Spleen (tissue), 11 donors: ENCODE measurements around the gene KRT12. TPM values are rescaled to one million over a fixed set of nuclear protein-coding genes. Genes with fewer than 3 reads are reported as not detected.

Experiments used
- DNase-seq: peaks from one replicate; pipeline ENCODE4 v3.0.0-alpha.2; 2020
- H3K27ac ChIP-seq, 8 donors: fragments of 200-600 bp; sonication (generic) in 7 of 8; 1 replicate in 4 of 8; 2 replicates in 4 of 8; pipeline versions ENCODE4 v1.5.0 to v1.8.0; 2016 to 2021; ENCODE audit warnings: inconsistent platforms in 4 of 8, mild to moderate bottlenecking in 4 of 8, moderate library complexity in 1 of 8
- H3K27me3 ChIP-seq, 7 donors: fragments of 200-600 bp; sonication (generic) in 6 of 7; replicated peaks in 1 of 7; 1 replicate in 4 of 7; 2 replicates in 3 of 7; pipeline versions ENCODE4 v1.5.0 to v1.8.0; 2016 to 2021; ENCODE audit warnings: inconsistent platforms in 3 of 7, mild to moderate bottlenecking in 1 of 7
- H3K36me3 ChIP-seq, 6 donors: fragments of 200-600 bp; sonication (generic) in 5 of 6; 1 replicate in 4 of 6; 2 replicates in 2 of 6; pipeline versions ENCODE4 v1.5.0 to v1.8.0; 2016 to 2021; ENCODE audit warnings: inconsistent platforms in 2 of 6
- H3K4me1 ChIP-seq, 6 donors: fragments of 200-600 bp; sonication (generic) in 5 of 6; 1 replicate in 3 of 6; 2 replicates in 3 of 6; pipeline versions ENCODE4 v1.5.0 to v1.8.0; 2016 to 2021; ENCODE audit warnings: inconsistent platforms in 3 of 6
- H3K4me3 ChIP-seq, 8 donors: fragments of 200-600 bp; sonication (generic) in 7 of 8; 1 replicate in 4 of 8; 2 replicates in 4 of 8; pipeline versions ENCODE4 v1.5.0 to v1.8.0; 2016 to 2021; ENCODE audit warnings: inconsistent platforms in 4 of 8, mild to moderate bottlenecking in 4 of 8, moderate library complexity in 2 of 8
- H3K9me3 ChIP-seq, 8 donors: fragments of 200-600 bp; sonication (generic) in 7 of 8; 1 replicate in 4 of 8; 2 replicates in 4 of 8; pipeline versions ENCODE4 v1.5.0 to v1.8.0; 2016 to 2021; ENCODE audit warnings: inconsistent platforms in 4 of 8
- CTCF ChIP-seq, 11 experiments: fragments of 200-600 bp in 7 of 11; fragments of 450-650 bp in 4 of 11; sonication (generic) in 4 of 11; IDR thresholded peaks in 8 of 11; conservative IDR thresholded peaks in 3 of 11; 1 replicate in 7 of 11; 2 replicates in 4 of 11; pipeline versions ENCODE4 v1.4.0 to v1.8.0; 2016 to 2021; ENCODE audit warnings: antibody characterized with exemption in 11 of 11, inconsistent platforms in 4 of 11, mild to moderate bottlenecking in 1 of 11
- POLR2A ChIP-seq, 3 donors: fragments of 450-650 bp; IDR thresholded peaks; one replicate each; pipeline ENCODE4 v1.5.1; 2017; ENCODE audit warnings: antibody characterized with exemption in 3 of 3, mild to moderate bottlenecking in 1 of 3
- POLR2AphosphoS5 ChIP-seq, 3 donors: sonication (generic); formaldehyde crosslinking; IDR thresholded peaks; one replicate each; pipeline ENCODE4 v1.5.1; 2017; ENCODE audit warnings: antibody characterized with exemption in 3 of 3
- WGBS, 5 donors: extraction: QIAGEN DNeasy Blood & Tissue Kit in 3 of 5; methylation state at CpG; one replicate each; pipeline versions ENCODE4 v1.1.5 to v1.1.7; 2013 to 2018; 5-methylcytosine and 5-hydroxymethylcytosine counted together
- intact Hi-C: fragments of 100-400 bp; cut with DNase I; formaldehyde crosslinking; loops from one replicate; pipeline ENCODE4 v1.15.0; 2023; ENCODE audit warnings: low total_unique reads
- polyA plus RNA-seq, 3 donors: library from polyadenylated mRNA; stranded (reverse); fragments of 200-250 nt; gene quantifications; one replicate each; pipeline ENCODE4 v1.2.1, GENCODE V29; 2013
- total RNA-seq, 7 donors: library from RNA; depleted of rRNA in 3 of 7; stranded (reverse); fragments of >200 nt in 3 of 7; fragmentation: NEBNext Ultra II Directional in 4 of 7; extraction: Animal tissue kit (Norgen Biotek cat#: 25700) in 4 of 7; gene quantifications; one replicate each; pipeline versions ENCODE4 v1.1.0 to v1.2.1, GENCODE V29; 2016 to 2021
- donor health status: healthy with polysubstance abuse.
- donor health status: DM: no; HTN: no; CAD: no; lungs with moderate emphysema.
- donor health status: DM: no; HTN: no; CAD: no.
- donor health status: Bipolar disorder and iron deficiency.
- donor health status: healthy.
- donor health status: DM: no; HTN: no; CAD: no.
- donor health status: DM: yes; HTN: yes; CAD: no.

KRT12 gene
- total and polyA plus RNA-seq, 10 donors, result not detected

GRCh38 chr17:40819528-40820125 lies 47.4 kb downstream of the KRT12 start:
- H3K36me3 ChIP-seq, result peaks cover 0 to 27% (median 12%) of the 10 kb centered on the region in 6 donors
- H3K4me1 ChIP-seq, result peaks cover 6 to 32% (median 18%) of the 10 kb centered on the region in 6 donors
- peak in 1 of 3 donors; percentile 28 for TF ChIP-seq POLR2AphosphoS5 (IDR thresholded peaks at IDR 0.05)
- no peak for TF ChIP-seq POLR2A (IDR thresholded peaks at IDR 0.05)
- no peak for TF ChIP-seq CTCF (IDR thresholded peaks at IDR 0.05 in 8 of 11, conservative IDR thresholded peaks at IDR 0.05 in 3 of 11)
- H3K27me3 ChIP-seq, result no peaks in the 10 kb centered on the region
- intact Hi-C loops, result no loop called here
- WGBS, 5 donors, result 47 to 66% (median 55%) methylated on average over 9 of the region's 9 CpGs
- H3K9me3 ChIP-seq, result peaks cover 0 to 13% (median 0%) of the 10 kb centered on the region in 8 donors
- H3K4me3 ChIP-seq, result peak overlapping the region; percentile 29 to 81 (median 60)
- peak overlapping the region; percentile 91 to 96 (median 93) for H3K27ac ChIP-seq
- no peak for DNase-seq

GRCh38 chr17:40818733-40819527 lies 48.1 kb downstream of the KRT12 start:
- WGBS, 5 donors, result 1 to 3% (median 2%) methylated on average over 40 to 73 of the region's 73 CpGs
- no peak for TF ChIP-seq POLR2A (IDR thresholded peaks at IDR 0.05)
- peak; percentile 70 to 79 (median 75) for TF ChIP-seq POLR2AphosphoS5 (IDR thresholded peaks at IDR 0.05)
- TF ChIP-seq CTCF (IDR thresholded peaks at IDR 0.05 in 8 of 11, conservative IDR thresholded peaks at IDR 0.05 in 3 of 11), result peak in 1 of 11 experiments; percentile 11
- peak; percentile 94 for DNase-seq
- Histone ChIP-seq H3K4me3 (peak overlapping the region; percentile 48 to 81 (median 60)), H3K4me1 (peaks cover 6 to 32% (median 18%) of the 10 kb centered on the region in 6 donors), H3K9me3 (peaks cover 0 to 13% (median 0%) of the 10 kb centered on the region in 8 donors), H3K27ac (peak overlapping the region; percentile 91 to 96 (median 93)), H3K27me3 (no peaks in the 10 kb centered on the region), H3K36me3 (peaks cover 0 to 27% (median 12%) of the 10 kb centered on the region in 6 donors)
- intact Hi-C loops, result no loop called here

GRCh38 chr17:40818343-40818732 lies 48.7 kb downstream of the KRT12 start:
- peak overlapping the region; percentile 91 to 96 (median 93) for H3K27ac ChIP-seq

More at GRCh38 chr17:40818343-40818732, 48.7 kb downstream of the KRT12 start:
- DNase-seq, result no peak
- H3K27me3 ChIP-seq, result peaks cover 0 to 6% (median 0%) of the 10 kb centered on the region in 7 donors
- WGBS, 5 donors, result 21 to 28% (median 25%) methylated on average over 7 of the region's 7 CpGs
- TF ChIP-seq POLR2A (IDR thresholded peaks at IDR 0.05), result no peak
- no peak for TF ChIP-seq POLR2AphosphoS5 (IDR thresholded peaks at IDR 0.05)
- TF ChIP-seq CTCF (IDR thresholded peaks at IDR 0.05 in 8 of 11, conservative IDR thresholded peaks at IDR 0.05 in 3 of 11), result no peak
- H3K4me3 ChIP-seq, result peak overlapping the region; percentile 48 to 81 (median 60)
- H3K9me3 ChIP-seq, result peaks cover 0 to 13% (median 0%) of the 10 kb centered on the region in 8 donors
- H3K4me1 ChIP-seq, result peaks cover 6 to 32% (median 18%) of the 10 kb centered on the region in 6 donors
- intact Hi-C loops, result no loop called here
- peaks cover 0 to 27% (median 12%) of the 10 kb centered on the region in 6 donors for H3K36me3 ChIP-seq
